IPS-11a (cell line): ENCODE results near the gene PAX1.
A peak's percentile ranks its signal among the peaks of the same experiment; 100 is the strongest.

Source experiments
- H3K4me3 ChIP-seq: one replicate; pipeline ENCODE4 v1.5.1; 2013; ENCODE audit warnings: low read depth, low read length, control low read depth

Gene PAX1

GRCh38 chr20:21705575-21706260 is at the start of gene PAX1:
TSS of gene PAX1 (plus strand) at chr20:21705664. CDS start at chr20:21705713, 49 bp downstream.
- no peak within 1 kb of the TSS for H3K4me3 ChIP-seq

- no peak overlapping the region for H3K4me3 ChIP-seq
Measured at GRCh38 chr20:21656308-21657067, 49.0 kb upstream of the PAX1 start.

- no peak overlapping the region for H3K4me3 ChIP-seq
Measured at GRCh38 chr20:21661488-21662055, 43.9 kb upstream of the PAX1 start.

GRCh38 chr20:21663465-21663864 is 42.0 kb upstream of the PAX1 start:
- no peak overlapping the region for H3K4me3 ChIP-seq

- H3K4me3 ChIP-seq, result no peak overlapping the region
Measured at GRCh38 chr20:21665687-21666446, 39.6 kb upstream of the PAX1 start.

DNA sequence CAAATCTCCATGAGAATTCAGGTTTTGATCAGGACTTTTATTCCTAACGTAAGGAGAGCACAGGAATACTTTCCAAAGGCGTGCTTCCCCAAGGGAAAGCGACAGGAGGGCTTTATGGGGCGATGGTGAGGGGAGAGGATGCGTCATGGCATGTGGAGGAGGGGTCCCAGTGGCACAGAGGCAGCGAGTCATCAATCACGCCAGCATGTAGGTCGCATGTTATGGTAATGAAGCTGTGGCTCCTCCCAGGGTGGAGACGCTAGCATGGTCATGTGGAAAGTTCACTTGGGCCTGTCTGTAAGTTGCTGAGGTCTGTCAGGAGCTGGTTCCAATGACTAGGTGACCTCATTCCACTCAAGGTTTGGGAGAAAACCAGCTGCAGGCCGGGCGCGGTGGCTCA is 35.3 kb upstream of the PAX1 start:
- no peak overlapping the region for H3K4me3 ChIP-seq

DNA sequence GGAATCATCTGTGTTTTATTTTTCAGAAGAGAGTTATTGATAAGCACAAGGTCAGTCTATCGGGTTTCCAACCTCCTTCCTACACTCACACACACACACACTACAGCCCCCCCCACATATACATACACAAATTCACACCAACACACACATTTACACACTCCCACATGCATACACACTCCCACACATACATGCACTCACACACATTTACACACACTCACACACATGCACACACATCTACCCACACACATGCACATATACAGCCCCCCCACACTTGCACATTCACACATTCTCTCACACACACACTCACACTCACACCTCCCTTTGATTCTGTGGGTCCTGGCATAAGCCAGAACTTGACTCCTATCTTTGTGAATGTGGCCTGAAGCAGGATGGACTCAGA is 34.5 kb upstream of the PAX1 start:
- H3K4me3 ChIP-seq, result no peak overlapping the region

- H3K4me3 ChIP-seq, result no peak overlapping the region
Measured at GRCh38 chr20:21677261-21677660, 28.2 kb upstream of the PAX1 start.

- no peak overlapping the region for H3K4me3 ChIP-seq
Measured at GRCh38 chr20:21677781-21678180, 27.7 kb upstream of the PAX1 start.

GRCh38 chr20:21681234-21681921 is 24.1 kb upstream of the PAX1 start:
- H3K4me3 ChIP-seq, result no peak overlapping the region

DNA sequence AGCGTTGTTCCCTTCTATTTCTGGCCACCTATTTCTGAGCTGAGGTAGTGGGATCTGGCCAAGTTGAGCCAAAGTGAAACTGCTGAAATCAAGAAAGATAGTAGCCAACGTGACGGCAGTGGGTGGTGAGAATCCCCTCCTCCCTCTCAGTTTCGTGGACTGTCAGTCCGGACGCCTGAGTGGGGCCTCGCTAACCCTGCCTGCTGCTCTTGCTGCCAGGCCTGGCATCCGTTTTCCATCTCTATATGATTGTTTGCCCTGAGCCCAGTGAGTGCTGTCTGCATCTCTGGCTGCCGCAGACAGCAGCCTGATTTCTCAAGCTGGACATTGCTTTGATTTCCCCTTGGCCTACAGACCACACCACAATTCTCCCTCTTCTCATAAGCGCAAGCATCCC is 23.5 kb upstream of the PAX1 start:
- no peak overlapping the region for H3K4me3 ChIP-seq

DNA sequence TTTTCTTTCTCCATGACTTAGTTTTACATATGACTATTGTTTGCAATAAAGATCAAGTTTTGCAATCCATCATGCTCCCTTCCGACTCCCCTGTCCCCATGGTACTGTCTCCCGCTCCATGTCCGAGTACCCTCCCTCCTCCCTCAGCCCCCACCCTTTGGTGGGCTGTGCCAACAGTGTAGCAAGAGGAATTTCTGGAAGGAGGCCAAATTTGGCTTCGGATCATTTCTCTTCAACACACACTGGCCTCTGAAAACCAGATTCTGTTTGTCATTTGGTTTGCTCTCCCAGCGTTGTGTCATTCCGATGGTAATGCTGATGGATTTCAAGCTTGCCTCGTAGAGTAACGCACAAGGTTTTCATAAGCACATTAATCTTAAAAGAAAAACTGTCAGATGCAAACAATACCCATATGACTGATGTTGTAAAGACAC is 22.9 kb upstream of the PAX1 start:
- no peak overlapping the region for H3K4me3 ChIP-seq

DNA sequence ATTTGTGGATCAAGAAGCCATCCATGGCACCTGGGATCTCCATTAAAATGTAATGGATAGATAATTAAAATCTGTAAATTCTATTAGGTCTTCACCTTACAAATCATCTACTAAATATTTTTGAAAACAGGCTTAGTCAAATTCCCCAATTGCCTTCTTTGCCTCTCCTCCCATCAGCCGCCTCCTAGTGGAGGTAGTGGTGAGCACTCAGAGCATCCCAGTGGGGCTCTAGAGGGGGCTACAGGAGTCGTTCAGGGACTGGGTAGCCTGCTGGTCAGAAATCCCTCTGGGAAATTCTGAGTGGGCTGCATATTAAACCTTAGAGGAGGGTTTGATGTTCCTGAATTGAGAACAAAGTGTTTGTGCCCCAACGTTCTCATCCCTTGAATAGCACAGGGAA is 20.8 kb upstream of the PAX1 start:
- no peak overlapping the region for H3K4me3 ChIP-seq

- no peak overlapping the region for H3K4me3 ChIP-seq
Measured at GRCh38 chr20:21685981-21686380, 19.5 kb upstream of the PAX1 start.

DNA sequence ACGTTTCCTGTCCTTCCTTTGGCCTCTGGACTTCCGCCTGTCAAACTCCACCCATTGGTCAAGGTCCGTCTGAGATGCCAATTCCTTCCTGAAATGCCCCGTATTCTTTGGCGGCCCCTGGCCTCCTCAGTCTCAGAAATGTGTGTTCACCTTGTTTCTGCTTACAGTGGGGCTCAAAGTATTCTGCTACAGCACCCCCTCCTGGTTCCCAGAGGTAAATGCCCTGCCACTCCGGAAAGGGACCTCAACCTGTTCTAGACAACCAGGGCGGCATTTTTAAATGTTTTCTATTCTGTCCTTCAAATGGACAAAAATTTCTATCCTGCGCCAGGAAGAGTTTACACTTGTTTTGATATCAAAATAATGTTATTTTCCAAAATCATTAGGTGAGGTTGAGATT is 12.1 kb upstream of the PAX1 start:
- no peak overlapping the region for H3K4me3 ChIP-seq

DNA sequence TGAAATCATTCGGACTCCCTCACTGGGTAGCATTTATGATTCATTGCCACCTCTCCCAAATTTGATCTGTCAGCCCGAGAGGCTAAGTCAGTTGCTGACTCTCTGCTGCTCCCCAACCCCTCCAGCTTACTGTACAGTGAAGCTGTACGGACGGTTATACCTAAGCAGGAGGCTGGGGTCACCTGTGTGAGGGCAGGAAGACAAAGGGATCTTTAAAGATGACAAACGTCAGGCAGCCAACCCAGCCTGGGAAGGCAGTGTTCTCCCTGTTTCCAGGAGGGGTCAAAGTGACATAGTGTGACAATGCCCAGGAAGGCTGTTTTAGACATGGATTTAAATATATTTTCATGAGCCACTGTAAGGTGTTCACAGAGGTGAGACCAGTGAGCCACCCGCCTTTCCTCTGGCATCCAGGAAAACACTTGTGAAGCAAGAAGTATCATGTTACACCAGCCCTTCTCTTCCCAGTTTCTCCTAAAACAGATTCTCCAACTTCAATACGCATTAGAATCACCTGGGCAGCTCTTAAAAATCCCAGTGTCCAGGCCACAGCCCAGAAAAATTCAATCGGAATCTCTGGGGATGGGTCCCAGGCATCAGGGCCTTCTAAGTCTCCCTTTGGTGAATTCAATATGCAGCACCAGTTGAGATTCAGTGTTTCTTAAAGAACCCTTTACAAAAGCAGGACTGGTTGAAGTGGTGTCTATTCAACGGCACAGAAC is 6.8 kb upstream of the PAX1 start:
- H3K4me3 ChIP-seq, result no peak overlapping the region

DNA sequence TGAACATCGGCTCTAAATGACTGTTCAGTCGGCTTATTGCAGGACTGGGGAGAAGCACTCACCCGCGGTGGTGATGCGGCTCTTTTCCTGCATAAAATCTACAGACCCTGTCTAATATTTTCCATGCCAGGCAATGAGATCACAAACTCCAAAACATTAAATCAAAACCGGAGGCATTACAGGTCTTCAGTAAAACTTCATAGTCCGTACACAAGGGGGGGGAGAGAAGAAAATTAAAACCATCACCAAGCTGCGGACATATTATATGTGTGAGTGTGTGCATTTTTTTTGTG is 6.3 kb upstream of the PAX1 start:
- H3K4me3 ChIP-seq, result no peak overlapping the region

GRCh38 chr20:21701171-21701876 is 4.1 kb upstream of the PAX1 start:
- peak overlapping the region; percentile 10 for H3K4me3 ChIP-seq

DNA sequence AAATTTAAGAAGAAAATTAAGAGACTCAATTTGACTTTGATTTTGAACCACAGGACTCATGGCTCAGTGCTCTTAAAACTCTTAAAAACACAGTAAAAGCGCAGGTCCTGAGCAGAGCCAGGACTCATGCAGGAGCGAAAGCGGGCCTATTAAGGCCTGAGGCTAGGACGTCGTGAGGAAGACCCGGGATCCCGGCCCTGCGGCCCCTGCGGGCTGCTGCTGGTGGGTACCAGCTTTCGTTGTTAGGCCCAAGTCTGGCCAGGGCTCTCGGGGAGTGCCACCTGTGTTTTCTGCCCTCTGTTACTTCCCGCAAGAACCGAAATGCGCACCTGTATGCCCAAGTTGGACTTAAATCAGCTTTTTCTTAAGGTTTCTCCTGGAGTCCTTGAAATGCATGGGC is 3.4 kb upstream of the PAX1 start:
- H3K4me3 ChIP-seq, result no peak overlapping the region
